ENCODE measurements around the gene MNX1.

DNA sequence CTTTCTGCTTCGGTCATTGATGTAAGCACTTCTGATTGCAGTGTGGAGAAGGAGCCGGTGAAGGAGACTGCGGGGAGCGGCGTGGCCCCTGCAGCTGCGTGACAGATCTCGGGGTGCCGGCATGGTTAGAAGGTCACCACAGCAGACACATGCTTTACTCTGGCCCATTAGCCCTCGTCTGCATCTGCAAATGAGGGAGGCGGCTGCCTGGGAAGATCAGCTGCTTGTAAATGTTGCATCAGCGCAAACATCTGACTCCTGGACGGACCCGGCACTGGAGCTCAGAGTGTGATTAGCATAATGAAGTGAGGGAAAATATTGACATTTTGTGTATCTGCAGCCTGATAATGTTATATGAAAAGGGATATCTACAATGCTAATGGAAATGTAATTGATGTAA, 30.5 kb upstream of the MNX1 start:
- no peak for TF ChIP-seq CTCF (IDR thresholded peaks at IDR 0.05; ENCODE audit: poor library complexity, severe bottlenecking)
- TF ChIP-seq MXI1 (conservative IDR thresholded peaks at IDR 0.05; ENCODE audit: poor library complexity, severe bottlenecking): no peak
- TF ChIP-seq EZH2 (IDR thresholded peaks at IDR 0.05; ENCODE audit: borderline replicate concordance, insufficient read depth, low read length, poor library complexity, severe bottlenecking): no peak
- TF ChIP-seq, protein P1, sequence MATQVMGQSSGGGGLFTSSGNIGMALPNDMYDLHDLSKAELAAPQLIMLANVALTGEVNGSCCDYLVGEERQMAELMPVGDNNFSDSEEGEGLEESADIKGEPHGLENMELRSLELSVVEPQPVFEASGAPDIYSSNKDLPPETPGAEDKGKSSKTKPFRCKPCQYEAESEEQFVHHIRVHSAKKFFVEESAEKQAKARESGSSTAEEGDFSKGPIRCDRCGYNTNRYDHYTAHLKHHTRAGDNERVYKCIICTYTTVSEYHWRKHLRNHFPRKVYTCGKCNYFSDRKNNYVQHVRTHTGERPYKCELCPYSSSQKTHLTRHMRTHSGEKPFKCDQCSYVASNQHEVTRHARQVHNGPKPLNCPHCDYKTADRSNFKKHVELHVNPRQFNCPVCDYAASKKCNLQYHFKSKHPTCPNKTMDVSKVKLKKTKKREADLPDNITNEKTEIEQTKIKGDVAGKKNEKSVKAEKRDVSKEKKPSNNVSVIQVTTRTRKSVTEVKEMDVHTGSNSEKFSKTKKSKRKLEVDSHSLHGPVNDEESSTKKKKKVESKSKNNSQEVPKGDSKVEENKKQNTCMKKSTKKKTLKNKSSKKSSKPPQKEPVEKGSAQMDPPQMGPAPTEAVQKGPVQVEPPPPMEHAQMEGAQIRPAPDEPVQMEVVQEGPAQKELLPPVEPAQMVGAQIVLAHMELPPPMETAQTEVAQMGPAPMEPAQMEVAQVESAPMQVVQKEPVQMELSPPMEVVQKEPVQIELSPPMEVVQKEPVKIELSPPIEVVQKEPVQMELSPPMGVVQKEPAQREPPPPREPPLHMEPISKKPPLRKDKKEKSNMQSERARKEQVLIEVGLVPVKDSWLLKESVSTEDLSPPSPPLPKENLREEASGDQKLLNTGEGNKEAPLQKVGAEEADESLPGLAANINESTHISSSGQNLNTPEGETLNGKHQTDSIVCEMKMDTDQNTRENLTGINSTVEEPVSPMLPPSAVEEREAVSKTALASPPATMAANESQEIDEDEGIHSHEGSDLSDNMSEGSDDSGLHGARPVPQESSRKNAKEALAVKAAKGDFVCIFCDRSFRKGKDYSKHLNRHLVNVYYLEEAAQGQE (IDR thresholded peaks at IDR 0.05; ENCODE audit: borderline replicate concordance): no peak

Measured in neural cell (in vitro differentiated cells).